MM.1S (cell line): ENCODE data around the gene RALY.

Experiments
- DNase-seq: peaks from one replicate; pipeline ENCODE4 v3.0.0-alpha.2; 2015
- H2AFZ ChIP-seq: fragments of 300-600 bp; sonication (generic); 2 replicates; pipeline ENCODE4 v1.6.0; 2016; ENCODE audit warnings: antibody characterized with exemption, low read length
- H3F3A ChIP-seq: fragments of 300-600 bp; sonication (generic); 2 replicates; pipeline ENCODE4 v1.6.1; 2016; ENCODE audit warnings: mild to moderate bottlenecking, antibody characterized with exemption, low read length, moderate library complexity, mixed read lengths; ENCODE audit not compliant: insufficient read depth
- H3K27ac ChIP-seq: fragments of 300-600 bp; sonication (generic); 2 replicates; pipeline ENCODE4 v1.5.1; 2016; ENCODE audit warnings: mild to moderate bottlenecking, low read length
- H3K27me3 ChIP-seq: fragments of 300-600 bp; sonication (generic); replicated peaks from 2 replicates; pipeline ENCODE4 v1.6.0; 2016; ENCODE audit warnings: low read length; ENCODE audit not compliant: insufficient read depth
- H3K36me3 ChIP-seq: fragments of 300-600 bp; sonication (generic); replicated peaks from 2 replicates; pipeline ENCODE4 v1.6.1; 2016; ENCODE audit warnings: mild to moderate bottlenecking, low read length, mixed read lengths; ENCODE audit not compliant: insufficient read depth
- H3K4me1 ChIP-seq: fragments of 300-600 bp; sonication (generic); 2 replicates; pipeline ENCODE4 v1.6.1; 2016; ENCODE audit warnings: low read length, mixed read lengths
- H3K4me2 ChIP-seq: fragments of 300-600 bp; sonication (generic); 2 replicates; pipeline ENCODE4 v1.6.0; 2016; ENCODE audit warnings: low read depth, low read length
- H3K4me3 ChIP-seq: fragments of 300-600 bp; sonication (generic); 2 replicates; pipeline ENCODE4 v1.5.1; 2016; ENCODE audit warnings: low read length, mixed read lengths
- H3K79me2 ChIP-seq: fragments of 300-600 bp; sonication (generic); 2 replicates; pipeline ENCODE4 v1.6.1; 2016; ENCODE audit warnings: mixed run types, low read length, mixed read lengths
- H3K9ac ChIP-seq: fragments of 300-600 bp; sonication (generic); 2 replicates; pipeline ENCODE4 v1.6.1; 2016; ENCODE audit warnings: low read length, mixed read lengths
- H3K9me2 ChIP-seq: fragments of 300-600 bp; sonication (generic); replicated peaks from 2 replicates; pipeline ENCODE4 v1.6.1; 2016; ENCODE audit warnings: mild to moderate bottlenecking, low read length, mixed read lengths; ENCODE audit not compliant: insufficient read depth
- H3K9me3 ChIP-seq: fragments of 300-600 bp; sonication (generic); replicated peaks from 2 replicates; pipeline ENCODE4 v1.6.1; 2016; ENCODE audit warnings: mild to moderate bottlenecking, low read length, mixed read lengths; ENCODE audit not compliant: insufficient read depth
- H4K20me1 ChIP-seq: fragments of 300-600 bp; sonication (generic); 2 replicates; pipeline ENCODE4 v1.6.1; 2016; ENCODE audit warnings: mild to moderate bottlenecking, low read length, moderate library complexity, mixed read lengths; ENCODE audit not compliant: insufficient read depth
- EZH2 ChIP-seq: fragments of 300-600 bp; sonication (generic); optimal IDR thresholded peaks from 2 replicates; pipeline ENCODE3; 2017; ENCODE audit warnings: low read depth, mild to moderate bottlenecking, antibody characterized with exemption, low read length, mixed read lengths
- EZH2phosphoT487 ChIP-seq: fragments of 300-600 bp; sonication (generic); IDR thresholded peaks from 2 replicates; pipeline ENCODE4 v1.6.1; 2018; ENCODE audit warnings: antibody characterized with exemption, low read length
- TF ChIP-seq, protein P1 (sequence below): fragments of 300-600 bp; sonication (generic); IDR thresholded peaks from 2 replicates; pipeline ENCODE4 v1.5.1; 2016; ENCODE audit warnings: antibody characterized with exemption, low read length, mixed read lengths

RALY gene

DNA sequence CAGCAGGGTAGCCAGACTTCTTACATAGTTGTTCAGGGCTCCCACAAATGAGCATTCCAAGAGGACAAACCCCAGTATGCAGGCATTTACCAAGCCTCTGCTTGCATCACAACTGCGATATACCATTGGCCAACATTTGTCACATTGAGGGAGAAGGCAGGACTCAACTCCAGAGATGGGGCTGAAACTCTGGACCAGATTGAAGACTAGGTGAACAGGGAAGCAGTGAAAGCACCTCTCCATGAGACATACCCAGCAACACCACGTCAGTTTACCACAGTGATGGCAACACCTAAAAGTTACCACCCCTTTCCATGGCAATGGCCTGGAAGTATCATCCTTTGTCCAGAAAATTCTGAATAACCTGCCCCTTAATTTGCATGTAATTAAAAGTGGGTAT lies 7.9 kb upstream of the RALY start:
- H3F3A ChIP-seq, result no peaks in the 10 kb centered on the region
- H3K9me2 ChIP-seq, result no peaks in the 10 kb centered on the region
- no peaks in the 10 kb centered on the region for H4K20me1 ChIP-seq
- H3K9ac ChIP-seq, result no peak overlapping the region
- H3K27ac ChIP-seq, result no peak overlapping the region
- H3K36me3 ChIP-seq, result no peaks in the 10 kb centered on the region
- no peak for TF ChIP-seq EZH2
- TF ChIP-seq, protein P1, sequence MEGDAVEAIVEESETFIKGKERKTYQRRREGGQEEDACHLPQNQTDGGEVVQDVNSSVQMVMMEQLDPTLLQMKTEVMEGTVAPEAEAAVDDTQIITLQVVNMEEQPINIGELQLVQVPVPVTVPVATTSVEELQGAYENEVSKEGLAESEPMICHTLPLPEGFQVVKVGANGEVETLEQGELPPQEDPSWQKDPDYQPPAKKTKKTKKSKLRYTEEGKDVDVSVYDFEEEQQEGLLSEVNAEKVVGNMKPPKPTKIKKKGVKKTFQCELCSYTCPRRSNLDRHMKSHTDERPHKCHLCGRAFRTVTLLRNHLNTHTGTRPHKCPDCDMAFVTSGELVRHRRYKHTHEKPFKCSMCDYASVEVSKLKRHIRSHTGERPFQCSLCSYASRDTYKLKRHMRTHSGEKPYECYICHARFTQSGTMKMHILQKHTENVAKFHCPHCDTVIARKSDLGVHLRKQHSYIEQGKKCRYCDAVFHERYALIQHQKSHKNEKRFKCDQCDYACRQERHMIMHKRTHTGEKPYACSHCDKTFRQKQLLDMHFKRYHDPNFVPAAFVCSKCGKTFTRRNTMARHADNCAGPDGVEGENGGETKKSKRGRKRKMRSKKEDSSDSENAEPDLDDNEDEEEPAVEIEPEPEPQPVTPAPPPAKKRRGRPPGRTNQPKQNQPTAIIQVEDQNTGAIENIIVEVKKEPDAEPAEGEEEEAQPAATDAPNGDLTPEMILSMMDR, result no peak
- no peak for TF ChIP-seq EZH2phosphoT487
- H2AFZ ChIP-seq, result no peak overlapping the region
- no peaks in the 10 kb centered on the region for H3K4me1 ChIP-seq
- no peak overlapping the region for H3K4me2 ChIP-seq
- no peak overlapping the region for H3K4me3 ChIP-seq
- DNase-seq, result no peak
- no peaks in the 10 kb centered on the region for H3K9me3 ChIP-seq
- H3K27me3 ChIP-seq, result no peaks in the 10 kb centered on the region
- H3K79me2 ChIP-seq, result no peaks in the 10 kb centered on the region; the same call in 1 of the 2 replicates

DNA sequence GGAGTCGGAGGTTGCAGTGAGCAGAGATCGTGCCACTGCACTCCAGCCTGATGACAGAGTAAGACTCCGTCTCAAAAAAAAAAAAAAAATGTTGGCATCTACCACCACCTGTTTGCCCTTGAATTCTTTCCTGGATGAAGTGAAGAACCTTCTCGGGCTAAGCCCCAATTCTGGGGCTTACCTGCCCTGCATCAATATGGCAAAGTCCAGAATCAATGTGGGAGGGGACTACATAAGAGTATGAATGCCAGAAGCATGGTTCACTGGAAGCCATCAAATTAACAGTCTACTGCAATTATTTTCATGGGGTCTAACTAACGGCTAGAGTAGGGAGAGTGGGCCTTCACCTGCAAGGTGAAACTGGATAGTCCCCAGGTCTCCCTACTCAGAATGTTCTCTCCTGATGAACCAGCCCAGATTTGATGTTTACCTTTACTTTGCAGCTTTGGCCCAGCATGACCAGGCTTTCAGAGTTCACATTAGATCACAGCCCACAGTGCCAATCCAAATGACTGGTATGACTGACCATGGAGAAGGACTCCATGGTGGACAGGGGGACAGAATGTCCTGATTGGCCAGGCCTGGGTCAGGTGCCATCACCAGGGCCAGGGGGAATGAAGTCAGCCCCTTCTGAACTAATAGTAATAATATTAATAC lies 7.0 kb upstream of the RALY start:
- Histone ChIP-seq H3K79me2 (peaks cover 3% of the 10 kb centered on the region), H3K4me2 (no peak overlapping the region), H3K9me3 (no peaks in the 10 kb centered on the region), H2AFZ (no peak overlapping the region), H3K36me3 (no peaks in the 10 kb centered on the region), H3K4me1 (peaks cover 3% of the 10 kb centered on the region; the same call in 1 of the 2 replicates), H3K9me2 (no peaks in the 10 kb centered on the region), H3K27ac (no peak overlapping the region), H3K9ac (no peak overlapping the region), H3K4me3 (no peak overlapping the region), H4K20me1 (no peaks in the 10 kb centered on the region), H3F3A (no peaks in the 10 kb centered on the region), H3K27me3 (no peaks in the 10 kb centered on the region)
- TF ChIP-seq, protein P1, result no peak
- TF ChIP-seq EZH2 (no peak), EZH2phosphoT487 (no peak)
- DNase-seq, result no peak

DNA sequence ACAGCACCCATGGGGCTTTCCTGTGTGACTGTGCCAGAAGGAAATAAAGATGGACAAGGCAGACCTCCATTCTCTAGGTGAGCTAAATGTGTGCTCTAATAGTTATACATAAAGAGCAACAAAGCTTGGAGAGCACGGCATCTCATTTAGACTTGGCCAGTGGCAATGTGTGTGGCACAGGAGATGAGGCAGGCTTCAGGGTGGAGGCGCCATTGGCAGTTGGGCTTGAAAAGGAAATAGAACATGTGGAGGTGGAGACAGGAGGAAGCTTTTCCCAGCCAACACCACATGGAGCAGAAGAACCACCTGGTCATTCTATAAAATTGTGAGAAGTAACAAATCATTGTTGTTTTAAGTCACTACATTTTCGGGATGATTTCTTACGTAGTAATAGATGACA lies 3.6 kb upstream of the RALY start:
- peaks cover 13% of the 10 kb centered on the region for H3F3A ChIP-seq

More for the DNA sequence above, 3.6 kb upstream of the RALY start:
- H3K27me3 ChIP-seq, result no peaks in the 10 kb centered on the region
- no peaks in the 10 kb centered on the region for H3K9me3 ChIP-seq
- H3K36me3 ChIP-seq, result no peaks in the 10 kb centered on the region
- no peaks in the 10 kb centered on the region for H3K9me2 ChIP-seq
- no peak for DNase-seq
- H3K9ac ChIP-seq, result no peak overlapping the region
- no peak overlapping the region for H3K27ac ChIP-seq
- TF ChIP-seq EZH2phosphoT487, result no peak
- TF ChIP-seq EZH2, result no peak
- TF ChIP-seq, protein P1, result no peak
- no peak overlapping the region for H3K4me3 ChIP-seq
- no peak overlapping the region for H2AFZ ChIP-seq
- H4K20me1 ChIP-seq, result peaks cover 7% of the 10 kb centered on the region
- H3K4me1 ChIP-seq, result peaks cover 11% of the 10 kb centered on the region
- H3K4me2 ChIP-seq, result no peak overlapping the region
- H3K79me2 ChIP-seq, result peaks cover 29% of the 10 kb centered on the region
